ENCODE measurements around the gene FERMT1. TPM values are rescaled to one million over a fixed set of nuclear protein-coding genes. Genes with fewer than 3 reads are reported as not detected.

Gene FERMT1
- total and polyA plus RNA-seq, 2 of the 13 experiments (the other 11 are each of a cell fraction or from before 2014, with no cell fraction given): 15.8 to 29.5 TPM

DNA sequence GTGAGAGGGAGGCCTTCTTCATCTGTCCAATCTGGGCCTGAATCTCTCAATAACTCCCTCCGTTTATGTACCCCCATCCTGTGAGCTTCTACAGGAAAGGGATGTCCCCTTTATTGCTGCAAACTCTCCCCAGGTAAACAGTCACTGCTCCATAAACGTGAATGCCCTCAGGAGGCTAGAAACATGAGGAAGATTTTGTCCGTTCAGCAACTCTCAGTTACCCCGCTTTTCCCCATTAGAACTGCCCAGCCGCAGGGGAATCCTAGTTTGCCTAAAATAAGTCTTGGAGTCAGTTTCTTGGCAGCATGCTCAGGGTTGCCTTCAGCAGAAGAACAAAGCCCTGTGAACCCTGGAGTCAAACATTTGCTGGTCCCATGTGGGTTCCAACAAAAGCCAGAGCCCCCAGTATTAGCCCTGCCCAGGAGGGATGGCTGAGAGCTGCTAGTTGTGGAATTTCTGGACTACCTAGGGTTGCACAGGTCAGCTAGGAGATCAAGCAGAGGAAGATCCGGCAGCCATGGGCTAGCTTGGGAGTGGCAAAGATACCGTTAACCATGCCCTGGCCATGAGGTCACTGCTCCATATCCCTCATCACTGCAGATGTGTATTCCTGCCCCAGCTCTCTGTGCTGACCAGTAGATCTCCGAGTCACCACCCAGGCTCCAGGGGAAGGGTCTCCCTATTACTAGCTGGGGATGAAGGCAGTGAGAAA is 69.6 kb downstream of the FERMT1 start:
- Histone ChIP-seq H3K27me3 (ENCODE audit: control insufficient read depth in 1 of 2, insufficient read depth in 2 of 2, low read length in 2 of 2) (peaks cover 1 to 8% of the 10 kb centered on the region in 2 experiments; a peak in 1 of 5 replicates), H4K20me1 (ENCODE audit: insufficient read depth, low read length) (no peaks in the 10 kb centered on the region), H3K79me2 (ENCODE audit: insufficient read depth, low read length) (no peaks in the 10 kb centered on the region), H2AFZ (ENCODE audit: low read length) (no peak overlapping the region), H3K4me3 (replicated peaks in 1 of 3; ENCODE audit: insufficient read depth in 1 of 3, low read depth in 2 of 3, low read length in 3 of 3) (peak overlapping the region in 1 of 3 experiments; percentile 47; a peak in 2 of 6 replicates), H3K4me2 (ENCODE audit: low read depth, low read length) (peak overlapping the region; percentile 94), H3K27ac (ENCODE audit: extremely low read length, insufficient read depth, low read length) (no peak overlapping the region), H3K9me3 (ENCODE audit: low read length) (no peaks in the 10 kb centered on the region), H3K4me1 (ENCODE audit: insufficient read depth, low read length) (peaks cover 43% of the 10 kb centered on the region), H3K36me3 (replicated peaks in 1 of 2; ENCODE audit: control insufficient read depth in 1 of 2, insufficient read depth in 2 of 2, low read length in 2 of 2) (no peaks in the 10 kb centered on the region), H3K9ac (ENCODE audit: insufficient read depth, low read depth, low read length) (no peak overlapping the region)
- ChIA-PET POLR2A (interaction anchor here (1.4 to 2.4 kb wide), 2 partner anchors 9 to 45 kb away, joined by 3 to 13 read pairs; no protein-coding TSS in a partner anchor), CTCF (ENCODE audit: low intra/inter-chr PET ratio, low total read pairs) (no interaction called here)
- WGBS (ENCODE audit: low lambda C conversion rate): 24% methylated on average over 8 of the region's 8 CpGs
- TF ChIP-seq BORCS8-MEF2B (CRISPR knock-in tag; IDR thresholded peaks at IDR 0.05): peak; percentile 45; the same call in 1 of the 2 replicates
- TF ChIP-seq, protein P1, sequence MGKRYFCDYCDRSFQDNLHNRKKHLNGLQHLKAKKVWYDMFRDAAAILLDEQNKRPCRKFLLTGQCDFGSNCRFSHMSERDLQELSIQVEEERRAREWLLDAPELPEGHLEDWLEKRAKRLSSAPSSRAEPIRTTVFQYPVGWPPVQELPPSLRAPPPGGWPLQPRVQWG (CRISPR knock-in tag; IDR thresholded peaks at IDR 0.05; ENCODE audit: borderline replicate concordance, low read depth): no peak
- TF ChIP-seq, protein P2, sequence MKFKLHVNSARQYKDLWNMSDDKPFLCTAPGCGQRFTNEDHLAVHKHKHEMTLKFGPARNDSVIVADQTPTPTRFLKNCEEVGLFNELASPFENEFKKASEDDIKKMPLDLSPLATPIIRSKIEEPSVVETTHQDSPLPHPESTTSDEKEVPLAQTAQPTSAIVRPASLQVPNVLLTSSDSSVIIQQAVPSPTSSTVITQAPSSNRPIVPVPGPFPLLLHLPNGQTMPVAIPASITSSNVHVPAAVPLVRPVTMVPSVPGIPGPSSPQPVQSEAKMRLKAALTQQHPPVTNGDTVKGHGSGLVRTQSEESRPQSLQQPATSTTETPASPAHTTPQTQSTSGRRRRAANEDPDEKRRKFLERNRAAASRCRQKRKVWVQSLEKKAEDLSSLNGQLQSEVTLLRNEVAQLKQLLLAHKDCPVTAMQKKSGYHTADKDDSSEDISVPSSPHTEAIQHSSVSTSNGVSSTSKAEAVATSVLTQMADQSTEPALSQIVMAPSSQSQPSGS (CRISPR knock-in tag; IDR thresholded peaks at IDR 0.05): peak; percentile 5; the same call in 1 of the 2 replicates
- no peak for TF ChIP-seq ZNF639 (CRISPR knock-in tag; conservative IDR thresholded peaks at IDR 0.05)
- no peak for TF ChIP-seq ATAD3A (CRISPR knock-in tag; IDR thresholded peaks at IDR 0.05)
- TF ChIP-seq ZNF547 (CRISPR knock-in tag; IDR thresholded peaks at IDR 0.05): 0 out of 2 replicates have a peak, but pooled peaks have one; percentile 22
- TF ChIP-seq ARID2 (CRISPR knock-in tag; IDR thresholded peaks at IDR 0.05; ENCODE audit: borderline replicate concordance): 0 out of 2 replicates have a peak, but pooled peaks have one; percentile 22
- TF ChIP-seq REXO4 (CRISPR knock-in tag; IDR thresholded peaks at IDR 0.05; ENCODE audit: borderline replicate concordance): no peak
- peak; percentile 56 to 62 for TF ChIP-seq MAFK (conservative IDR thresholded peaks at IDR 0.05 in 1 of 2, IDR thresholded peaks at IDR 0.05 in 1 of 2; ENCODE audit: low read length in 2 of 2)
- ATAC-seq (peak; percentile 52), DNase-seq (ENCODE audit: low spot score) (no peak), FAIRE-seq (no peak)
- no TSS peak for BruUV-seq (replicated peaks)
- intact Hi-C loops (cut with micrococcal nuclease; ENCODE audit: unreplicated experiment): no loop called here
- in situ Hi-C loops (cut with HindIII; ENCODE audit: extremely low pct_ligation_motif_present, low pct_unique_long_range_greater_than_20kb): no loop called here
